AG10803 (cell line): ENCODE measurements around the gene NKD1.

Source experiments
- DNase-seq: peaks from one replicate; pipeline ENCODE4 v3.0.0; 2010; ENCODE audit warnings: low read depth
- H3K4me3 ChIP-seq: 2 replicates; pipeline ENCODE4 v1.5.1; 2011; ENCODE audit warnings: mild to moderate bottlenecking, low read length, control low read depth
- TF ChIP-seq, protein P1 (sequence below): conservative IDR thresholded peaks from 2 replicates; pipeline ENCODE4 v1.5.1; 2011; ENCODE audit warnings: mild to moderate bottlenecking, low read length, control low read depth, inconsistent platforms

NKD1 gene

DNA sequence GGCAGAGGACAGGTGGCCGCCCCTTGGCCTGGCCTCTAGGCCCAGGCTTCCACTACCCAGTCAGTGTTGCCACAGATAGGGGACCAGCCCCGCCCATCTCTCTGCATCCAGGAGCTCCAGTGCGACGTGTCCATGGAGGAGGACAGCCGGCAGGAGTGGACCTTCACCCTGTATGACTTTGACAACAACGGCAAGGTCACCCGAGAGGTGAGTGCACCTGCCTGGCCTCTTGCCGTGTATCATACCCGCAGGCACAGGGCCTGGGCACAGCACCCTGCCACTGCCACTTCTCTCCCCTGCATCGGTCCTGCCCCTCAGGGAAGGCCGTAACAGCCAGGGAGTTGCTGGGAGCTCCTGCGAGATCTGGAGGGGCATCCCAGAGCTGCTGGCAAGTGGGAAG, 77.2 kb downstream of the NKD1 start:
- no peak for DNase-seq

GRCh38 chr16:50626868-50627267, 78.7 kb downstream of the NKD1 start:
- DNase-seq: no peak
- TF ChIP-seq, protein P1, sequence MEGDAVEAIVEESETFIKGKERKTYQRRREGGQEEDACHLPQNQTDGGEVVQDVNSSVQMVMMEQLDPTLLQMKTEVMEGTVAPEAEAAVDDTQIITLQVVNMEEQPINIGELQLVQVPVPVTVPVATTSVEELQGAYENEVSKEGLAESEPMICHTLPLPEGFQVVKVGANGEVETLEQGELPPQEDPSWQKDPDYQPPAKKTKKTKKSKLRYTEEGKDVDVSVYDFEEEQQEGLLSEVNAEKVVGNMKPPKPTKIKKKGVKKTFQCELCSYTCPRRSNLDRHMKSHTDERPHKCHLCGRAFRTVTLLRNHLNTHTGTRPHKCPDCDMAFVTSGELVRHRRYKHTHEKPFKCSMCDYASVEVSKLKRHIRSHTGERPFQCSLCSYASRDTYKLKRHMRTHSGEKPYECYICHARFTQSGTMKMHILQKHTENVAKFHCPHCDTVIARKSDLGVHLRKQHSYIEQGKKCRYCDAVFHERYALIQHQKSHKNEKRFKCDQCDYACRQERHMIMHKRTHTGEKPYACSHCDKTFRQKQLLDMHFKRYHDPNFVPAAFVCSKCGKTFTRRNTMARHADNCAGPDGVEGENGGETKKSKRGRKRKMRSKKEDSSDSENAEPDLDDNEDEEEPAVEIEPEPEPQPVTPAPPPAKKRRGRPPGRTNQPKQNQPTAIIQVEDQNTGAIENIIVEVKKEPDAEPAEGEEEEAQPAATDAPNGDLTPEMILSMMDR: no peak
- H3K4me3 ChIP-seq: no peak overlapping the region

More for the DNA sequence above, 77.2 kb downstream of the NKD1 start:
- H3K4me3 ChIP-seq: no peak overlapping the region
- TF ChIP-seq, protein P1: no peak

DNA sequence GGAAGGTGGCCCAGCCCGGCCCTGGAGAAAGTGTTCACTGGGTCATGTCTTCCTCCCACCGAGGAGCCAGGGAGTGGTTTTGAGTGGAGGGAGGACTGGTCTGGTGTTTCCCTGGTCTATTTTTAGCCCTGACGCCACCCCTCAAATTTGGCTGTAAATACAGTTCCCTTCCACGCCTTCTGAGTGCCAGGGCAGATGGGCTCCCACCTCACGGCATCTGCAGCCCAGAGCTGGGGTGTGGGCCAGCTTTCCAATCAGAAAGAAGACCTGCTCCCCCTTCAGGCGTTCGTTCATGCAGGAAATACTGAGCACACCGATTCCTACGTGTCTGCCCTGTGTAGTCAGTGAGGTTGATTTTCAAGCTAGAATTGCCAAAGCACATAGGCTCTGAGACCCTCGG, 79.2 kb downstream of the NKD1 start:
- TF ChIP-seq, protein P1: peak; percentile 58
- H3K4me3 ChIP-seq: no peak overlapping the region
- peak; percentile 54 for DNase-seq

- H3K4me3 ChIP-seq: no peak overlapping the region
- TF ChIP-seq, protein P1: no peak
- no peak for DNase-seq
Measured at GRCh38 chr16:50628156-50628802, 80.1 kb downstream of the NKD1 start.

DNA sequence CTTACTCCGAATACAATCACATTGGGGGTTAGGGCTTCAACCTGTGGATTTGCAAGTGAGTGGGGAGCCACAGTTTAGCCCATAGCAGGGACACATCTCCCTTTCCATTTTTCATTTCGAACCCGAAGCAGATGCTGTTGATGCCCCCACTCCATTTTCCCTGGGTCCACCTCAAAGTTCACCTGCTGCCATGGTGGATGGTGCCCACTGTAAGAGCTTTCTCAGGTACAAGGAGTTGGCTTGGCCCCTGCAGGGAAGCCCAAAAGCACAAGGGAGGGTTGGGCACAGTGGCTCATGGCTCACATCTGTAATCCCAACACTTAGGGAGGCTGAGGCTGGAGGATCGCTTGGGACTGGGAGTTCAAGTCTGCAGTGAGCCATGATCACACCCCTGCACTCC, 81.1 kb downstream of the NKD1 start:
- no peak for DNase-seq
- H3K4me3 ChIP-seq: no peak overlapping the region
- TF ChIP-seq, protein P1: no peak

GRCh38 chr16:50630394-50631020, 82.3 kb downstream of the NKD1 start:
- H3K4me3 ChIP-seq: no peak overlapping the region
- DNase-seq: no peak
- TF ChIP-seq, protein P1: no peak

- TF ChIP-seq, protein P1: no peak
- no peak for DNase-seq
- no peak overlapping the region for H3K4me3 ChIP-seq
Measured at GRCh38 chr16:50631249-50631984, 83.2 kb downstream of the NKD1 start.
